ENCODE data around the gene EVA1C.

GRCh38 chr21:32378956-32379355, 33.5 kb upstream of the EVA1C start:
- TF ChIP-seq CTCF (conservative IDR thresholded peaks at IDR 0.05; ENCODE audit: low read depth in 2 of 2) = no peak
- no peak for TF ChIP-seq JUNB (IDR thresholded peaks at IDR 0.05; ENCODE audit: unreplicated experiment)
- no peak for TF ChIP-seq POLR2AphosphoS5 (IDR thresholded peaks at IDR 0.05; ENCODE audit: low read depth)
- no peak for TF ChIP-seq EZH2phosphoT487 (IDR thresholded peaks at IDR 0.05; ENCODE audit: unreplicated experiment)
